Endothelial cell of umbilical vein (primary cell): ENCODE data around the gene TICAM1.

Source experiments
- CTCF ChIP-seq, 2 donors: IDR thresholded peaks; 1 replicate in 1 of 2; 2 replicates in 1 of 2; pipeline ENCODE4 v1.5.1; 2011; ENCODE audit warnings: low read length in 2 of 2, mild to moderate bottlenecking in 2 of 2, moderate library complexity in 2 of 2, control low read depth in 1 of 2, inconsistent platforms in 1 of 2, low read depth in 1 of 2; ENCODE audit not compliant: insufficient read depth in 1 of 2; ENCODE audit errors: extremely low read depth in 1 of 2
- POLR2A ChIP-seq: IDR thresholded peaks from 2 replicates; pipeline ENCODE4 v1.6.1; 2012; ENCODE audit warnings: low read depth, mild to moderate bottlenecking, control low read depth, low read length

GRCh38 chr19:4816202-4816949 is 15.1 kb downstream of the TICAM1 start:
- TF ChIP-seq POLR2A (no peak), CTCF (IDR thresholded peaks at IDR 0.05; ENCODE audit: extremely low read depth in 1 of 2, insufficient read depth in 1 of 2, low read depth in 1 of 2, low read length in 2 of 2) (no peak)
